Peyer's patch (tissue), 4 donors: ENCODE measurements around the gene NIBAN1.

Source experiments
- CTCF ChIP-seq, 6 experiments: fragments of 450-650 bp in 4 of 6; fragments of 200-600 bp in 2 of 6; sonication (generic) in 1 of 6; IDR thresholded peaks; one replicate each; pipeline ENCODE4 v1.5.1; 2017 to 2019; ENCODE audit warnings: antibody characterized with exemption in 6 of 6, mild to moderate bottlenecking in 3 of 6, moderate library complexity in 1 of 6
- POLR2A ChIP-seq, 2 donors: fragments of 450-650 bp; IDR thresholded peaks; one replicate each; pipeline ENCODE4 v1.5.1; 2017; ENCODE audit warnings: antibody characterized with exemption in 2 of 2, mild to moderate bottlenecking in 2 of 2, moderate library complexity in 2 of 2

GRCh38 chr1:185017338-185017737 lies 43.0 kb upstream of the NIBAN1 start:
- TF ChIP-seq POLR2A (IDR thresholded peaks at IDR 0.05) (no peak), CTCF (IDR thresholded peaks at IDR 0.05) (no peak)
